ENCODE measurements around the gene PPP2R2B.

Gene PPP2R2B

DNA sequence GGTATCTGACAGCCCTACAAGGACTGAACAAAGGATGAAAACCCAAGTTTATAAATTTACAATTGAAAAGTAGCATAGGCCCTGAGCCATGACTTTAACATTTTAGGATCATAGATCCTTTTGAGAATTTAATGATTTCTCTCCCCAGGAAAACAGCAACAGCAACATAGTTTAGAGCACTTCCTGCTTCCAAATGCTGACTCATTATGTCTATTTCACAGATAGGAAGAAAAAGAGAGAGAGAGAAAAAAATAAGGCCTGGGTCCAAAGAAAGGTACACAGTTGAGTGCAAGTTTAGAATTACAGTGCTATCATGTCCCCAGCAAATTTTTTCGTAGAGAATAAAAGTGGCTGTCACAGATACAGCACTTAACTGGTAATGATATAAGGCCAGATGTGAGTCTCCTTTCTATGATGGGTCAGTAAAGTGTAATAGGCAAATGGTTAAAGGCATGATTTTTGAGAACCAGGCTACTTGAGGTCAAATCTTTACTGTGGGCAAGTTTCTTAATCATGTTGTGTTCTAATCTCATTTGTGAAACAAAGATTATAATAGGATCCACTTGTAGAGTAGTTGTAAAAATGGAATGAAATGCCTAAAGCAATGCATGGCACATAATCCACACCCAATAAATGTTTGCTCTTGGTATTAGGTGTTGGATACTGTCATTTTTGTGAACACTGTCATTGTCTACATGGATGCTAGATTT lies 12.3 kb upstream of the PPP2R2B start:
- in situ Hi-C loops (cut with HindIII; ENCODE audit: low sequenced_read_pairs), result no loop called here
- no peak overlapping the region for H3K4me3 ChIP-seq (ENCODE audit: low read depth, low read length)
- TF ChIP-seq, protein P1, sequence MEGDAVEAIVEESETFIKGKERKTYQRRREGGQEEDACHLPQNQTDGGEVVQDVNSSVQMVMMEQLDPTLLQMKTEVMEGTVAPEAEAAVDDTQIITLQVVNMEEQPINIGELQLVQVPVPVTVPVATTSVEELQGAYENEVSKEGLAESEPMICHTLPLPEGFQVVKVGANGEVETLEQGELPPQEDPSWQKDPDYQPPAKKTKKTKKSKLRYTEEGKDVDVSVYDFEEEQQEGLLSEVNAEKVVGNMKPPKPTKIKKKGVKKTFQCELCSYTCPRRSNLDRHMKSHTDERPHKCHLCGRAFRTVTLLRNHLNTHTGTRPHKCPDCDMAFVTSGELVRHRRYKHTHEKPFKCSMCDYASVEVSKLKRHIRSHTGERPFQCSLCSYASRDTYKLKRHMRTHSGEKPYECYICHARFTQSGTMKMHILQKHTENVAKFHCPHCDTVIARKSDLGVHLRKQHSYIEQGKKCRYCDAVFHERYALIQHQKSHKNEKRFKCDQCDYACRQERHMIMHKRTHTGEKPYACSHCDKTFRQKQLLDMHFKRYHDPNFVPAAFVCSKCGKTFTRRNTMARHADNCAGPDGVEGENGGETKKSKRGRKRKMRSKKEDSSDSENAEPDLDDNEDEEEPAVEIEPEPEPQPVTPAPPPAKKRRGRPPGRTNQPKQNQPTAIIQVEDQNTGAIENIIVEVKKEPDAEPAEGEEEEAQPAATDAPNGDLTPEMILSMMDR (IDR thresholded peaks at IDR 0.05; ENCODE audit: low read depth, low read length), result no peak
- DNase-seq (ENCODE audit: low read depth, low spot score), result peak; percentile 31

DNA sequence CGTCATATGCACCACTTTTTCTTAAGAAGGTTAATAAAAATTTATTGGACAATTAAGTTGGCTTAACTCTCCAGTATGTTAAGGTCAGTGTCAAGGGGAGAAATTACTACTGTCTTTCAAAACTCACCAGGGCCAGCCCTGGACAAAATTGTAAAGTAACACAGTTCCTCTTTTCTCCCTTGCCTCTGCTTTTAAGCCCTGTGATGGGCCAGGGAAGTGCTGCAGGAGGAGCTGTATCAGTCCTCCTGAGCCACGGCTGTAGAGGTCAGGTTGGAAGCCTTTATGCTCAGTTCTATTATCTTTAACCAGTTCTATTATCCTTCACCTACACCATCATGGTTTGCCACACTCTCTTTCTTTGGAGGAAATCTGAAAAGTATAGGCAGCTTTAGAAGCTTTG lies 11.5 kb upstream of the PPP2R2B start:
- no peak overlapping the region for H3K4me3 ChIP-seq (ENCODE audit: low read depth, low read length)
- in situ Hi-C loops (cut with HindIII; ENCODE audit: low sequenced_read_pairs), result no loop called here
- no peak for DNase-seq (ENCODE audit: low read depth, low spot score)
- TF ChIP-seq, protein P1 (IDR thresholded peaks at IDR 0.05; ENCODE audit: low read depth, low read length), result no peak

DNA sequence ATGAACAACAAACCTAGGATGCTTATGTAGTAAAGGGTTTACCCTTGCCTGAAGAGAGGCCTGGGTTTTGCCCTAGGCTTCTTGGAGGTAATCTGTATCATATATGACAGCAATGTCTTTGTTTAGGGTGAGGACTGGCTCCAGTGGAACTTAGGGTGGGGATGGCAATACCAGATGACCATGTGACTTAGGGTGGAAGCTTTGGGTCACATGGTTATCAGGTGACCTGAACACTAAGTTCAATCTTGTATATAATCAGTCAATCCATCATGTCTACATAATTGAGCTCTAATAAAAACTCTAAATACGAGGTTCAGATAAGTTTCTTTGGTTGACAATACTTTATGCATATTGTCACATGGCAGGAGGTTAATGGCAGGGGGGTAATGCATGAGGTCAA lies 10.6 kb upstream of the PPP2R2B start:
- H3K4me3 ChIP-seq (ENCODE audit: low read depth, low read length), result no peak overlapping the region
- TF ChIP-seq, protein P1 (IDR thresholded peaks at IDR 0.05; ENCODE audit: low read depth, low read length), result no peak
- DNase-seq (ENCODE audit: low read depth, low spot score), result no peak
- in situ Hi-C loops (cut with HindIII; ENCODE audit: low sequenced_read_pairs), result no loop called here

DNA sequence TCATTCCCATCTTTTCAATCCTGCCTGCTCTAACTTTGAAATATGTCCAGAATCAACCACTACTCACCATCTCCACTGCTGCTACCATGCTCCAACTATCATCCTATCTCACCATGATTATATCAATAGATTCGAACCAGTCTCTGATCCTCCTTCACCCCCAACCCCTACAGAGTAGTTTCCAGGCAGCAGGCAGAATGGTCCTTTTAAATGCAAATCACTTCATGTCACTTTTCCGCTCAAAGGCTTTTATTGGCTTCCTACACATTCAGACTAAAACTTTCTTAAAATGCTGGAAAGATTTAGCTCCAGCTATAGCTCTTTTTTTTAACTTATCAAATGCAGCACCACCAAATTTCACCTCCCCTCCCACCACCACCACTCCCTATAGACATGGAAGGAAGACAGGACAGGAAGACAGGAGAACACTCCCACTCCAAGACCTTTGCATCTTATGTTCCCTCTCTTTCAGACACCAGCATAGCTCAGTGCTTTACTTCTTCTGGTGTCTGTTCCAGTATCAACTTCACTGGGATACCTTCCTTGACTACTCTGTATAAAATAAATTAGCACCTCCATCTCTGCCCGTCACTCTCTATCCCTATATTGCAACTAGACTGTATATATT lies 9.9 kb upstream of the PPP2R2B start:
- in situ Hi-C loops (cut with HindIII; ENCODE audit: low sequenced_read_pairs), result no loop called here
- TF ChIP-seq, protein P1 (IDR thresholded peaks at IDR 0.05; ENCODE audit: low read depth, low read length), result no peak
- DNase-seq (ENCODE audit: low read depth, low spot score), result no peak
- H3K4me3 ChIP-seq (ENCODE audit: low read depth, low read length), result no peak overlapping the region

DNA sequence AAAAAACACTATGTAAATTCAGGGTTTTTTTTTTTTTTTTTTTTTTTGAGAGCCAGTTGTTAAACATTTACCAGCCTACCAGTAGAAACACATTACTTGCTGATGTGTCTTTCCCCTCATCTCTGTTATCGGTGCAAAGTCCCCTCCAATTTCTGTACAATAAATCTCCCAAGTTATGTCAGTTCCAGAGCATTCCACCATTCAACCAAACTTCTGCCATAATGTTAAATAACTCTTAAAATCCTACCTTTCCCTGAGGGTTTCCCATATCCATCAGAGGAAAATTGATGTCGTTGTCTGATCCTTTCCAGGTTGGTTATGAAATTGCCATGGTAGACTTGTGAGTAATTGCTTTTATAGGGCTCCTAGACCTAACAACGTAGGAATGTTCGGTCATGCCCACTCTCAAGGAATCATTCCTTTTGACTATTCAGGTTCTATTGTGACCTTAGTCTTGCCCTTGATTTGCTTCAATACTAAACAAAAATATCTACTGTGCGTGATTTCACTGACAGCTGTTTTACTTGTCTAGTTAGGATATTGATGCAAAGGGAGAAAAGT lies 5.6 kb upstream of the PPP2R2B start:
- no peak overlapping the region for H3K4me3 ChIP-seq (ENCODE audit: low read depth, low read length)
- no peak for DNase-seq (ENCODE audit: low read depth, low spot score)
- TF ChIP-seq, protein P1 (IDR thresholded peaks at IDR 0.05; ENCODE audit: low read depth, low read length), result no peak
- in situ Hi-C loops (cut with HindIII; ENCODE audit: low sequenced_read_pairs), result no loop called here

DNA sequence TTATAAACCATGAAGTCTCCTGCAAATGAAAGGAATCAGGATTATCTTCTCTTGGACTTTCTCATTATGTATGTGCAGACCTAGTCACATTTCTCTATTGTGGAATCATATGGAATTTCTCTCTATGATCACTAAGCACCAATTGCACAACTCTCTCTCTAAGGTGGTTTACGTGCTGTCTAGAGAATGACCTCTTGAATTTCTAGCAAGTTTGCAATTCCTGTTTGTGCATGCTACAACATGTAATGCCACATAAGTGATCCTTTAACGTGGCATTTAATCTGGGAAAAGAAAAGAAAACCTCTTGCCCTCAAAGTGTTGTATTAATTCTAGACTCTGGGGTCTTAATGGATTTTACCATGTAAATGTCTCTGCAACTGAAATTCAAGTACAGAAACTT lies 5.0 kb upstream of the PPP2R2B start:
- in situ Hi-C loops (cut with HindIII; ENCODE audit: low sequenced_read_pairs), result no loop called here

More for the DNA sequence above, 5.0 kb upstream of the PPP2R2B start:
- no peak overlapping the region for H3K4me3 ChIP-seq (ENCODE audit: low read depth, low read length)
- no peak for DNase-seq (ENCODE audit: low read depth, low spot score)
- TF ChIP-seq, protein P1 (IDR thresholded peaks at IDR 0.05; ENCODE audit: low read depth, low read length), result no peak
